HepG2 (cell line): ENCODE data around the gene PFN1. TPM values are rescaled to one million over a fixed set of nuclear protein-coding genes. Genes with fewer than 3 reads are reported as not detected.

Source experiments
- BORCS8-MEF2B ChIP-seq: sonication (generic); formaldehyde crosslinking; IDR thresholded peaks from 2 replicates; pipeline ENCODE4 v1.8.0; 2022; ENCODE audit warnings: mild to moderate bottlenecking, missing genetic modification reagents
- BRCA1 ChIP-seq: sonication (generic); formaldehyde crosslinking; IDR thresholded peaks from 2 replicates; pipeline ENCODE4 v1.4.0; 2020; ENCODE audit warnings: missing genetic modification reagents
- HNF4A ChIP-seq: sonication (generic); formaldehyde crosslinking; IDR thresholded peaks from 2 replicates; pipeline ENCODE4 v1.4.0; 2020; ENCODE audit warnings: missing genetic modification reagents
- KDM1A ChIP-seq: IDR thresholded peaks from 2 replicates; pipeline ENCODE4 v1.6.1; 2016; ENCODE audit warnings: missing compliant biosample characterization
- KDM5B ChIP-seq: sonication (generic); formaldehyde crosslinking; IDR thresholded peaks from 2 replicates; pipeline ENCODE4 v1.4.0; 2020; ENCODE audit warnings: missing genetic modification reagents, mild to moderate bottlenecking, borderline replicate concordance
- NCOA5 ChIP-seq: sonication (generic); formaldehyde crosslinking; IDR thresholded peaks from 2 replicates; pipeline ENCODE4 v1.4.0; 2020; ENCODE audit warnings: missing genetic modification reagents
- PCBP1 ChIP-seq: fragments of 200-400 bp; formaldehyde crosslinking; IDR thresholded peaks from 2 replicates; pipeline ENCODE4 v1.6.1; 2017; ENCODE audit warnings: mild to moderate bottlenecking, low read depth, low read length, borderline replicate concordance
- SPEN ChIP-seq: sonication (generic); formaldehyde crosslinking; IDR thresholded peaks from 2 replicates; pipeline ENCODE4 v1.5.1; 2020; ENCODE audit warnings: low read depth, mild to moderate bottlenecking, missing genetic modification reagents
- TCF7L2 ChIP-seq: IDR thresholded peaks from 2 replicates; pipeline ENCODE4 v1.6.1; 2011; ENCODE audit warnings: mild to moderate bottlenecking, low read depth, low read length, moderate library complexity
- ZNF138 ChIP-seq: sonication (generic); formaldehyde crosslinking; IDR thresholded peaks from 2 replicates; pipeline ENCODE4 v1.5.0; 2020; ENCODE audit warnings: mild to moderate bottlenecking, low read depth, missing genetic modification reagents
- ZNF333 ChIP-seq: sonication (generic); formaldehyde crosslinking; IDR thresholded peaks from 2 replicates; pipeline ENCODE4 v1.4.0; 2020; ENCODE audit warnings: mild to moderate bottlenecking, missing genetic modification reagents, borderline replicate concordance
- ZNF430 ChIP-seq: sonication (generic); formaldehyde crosslinking; IDR thresholded peaks from 2 replicates; pipeline ENCODE4 v1.9.0; 2021; ENCODE audit warnings: mild to moderate bottlenecking, missing genetic modification reagents
- ZNF460 ChIP-seq: sonication (generic); formaldehyde crosslinking; IDR thresholded peaks from 2 replicates; pipeline ENCODE4 v1.5.1; 2020; ENCODE audit warnings: missing genetic modification reagents, mild to moderate bottlenecking, borderline replicate concordance
- ZNF546 ChIP-seq: sonication (generic); formaldehyde crosslinking; conservative IDR thresholded peaks from 2 replicates; pipeline ENCODE4 v1.8.1; 2023; ENCODE audit warnings: mild to moderate bottlenecking, missing genetic modification reagents
- ZNF563 ChIP-seq: sonication (generic); formaldehyde crosslinking; IDR thresholded peaks from 2 replicates; pipeline ENCODE4 v1.8.0; 2022; ENCODE audit warnings: mild to moderate bottlenecking, moderate library complexity, missing genetic modification reagents
- polyA plus RNA-seq, 8 experiments: library from polyadenylated mRNA; depleted of rRNA in 3 of 8; stranded (reverse) in 7 of 8; unstranded in 1 of 8; fragments of >200 nt; fragmentation: Illumina TruSeq in 4 of 8; extraction: Trizol in 4 of 8; gene quantifications; 2 replicates each; pipeline versions ENCODE4 v1.2.1 to v1.2.3, GENCODE V29; 2011 to 2016; ENCODE audit warnings: low read depth in 4 of 8, missing spikeins in 1 of 8, mixed read lengths in 1 of 8; ENCODE audit not compliant: insufficient read depth in 1 of 8
- total RNA-seq, 5 experiments: library from RNA; depleted of rRNA; stranded (reverse); fragments of >200 nt; fragmentation: Illumina TruSeq; extraction: Trizol; gene quantifications; 2 replicates each; pipeline ENCODE4 v1.2.3, GENCODE V29; 2016; ENCODE audit warnings: low read depth in 1 of 5
- TF ChIP-seq, protein P1 (sequence below), 2 experiments: sonication (generic) in 1 of 2; formaldehyde crosslinking in 1 of 2; IDR thresholded peaks; 2 replicates each; pipeline versions ENCODE4 v1.5.1 to v1.6.1; 2011 to 2020; ENCODE audit warnings: borderline replicate concordance in 1 of 2, low read depth in 1 of 2, low read length in 1 of 2, mild to moderate bottlenecking in 1 of 2, missing genetic modification reagents in 1 of 2, moderate library complexity in 1 of 2
- TF ChIP-seq, protein P2 (sequence below): sonication (generic); formaldehyde crosslinking; IDR thresholded peaks from 2 replicates; pipeline ENCODE4 v1.4.0; 2020; ENCODE audit warnings: missing genetic modification reagents

The PFN1 gene
- total and polyA plus RNA-seq, 2 of the 13 experiments (the other 11 are each of a cell fraction or from before 2014, with no cell fraction given), result 494 to 613 TPM

DNA sequence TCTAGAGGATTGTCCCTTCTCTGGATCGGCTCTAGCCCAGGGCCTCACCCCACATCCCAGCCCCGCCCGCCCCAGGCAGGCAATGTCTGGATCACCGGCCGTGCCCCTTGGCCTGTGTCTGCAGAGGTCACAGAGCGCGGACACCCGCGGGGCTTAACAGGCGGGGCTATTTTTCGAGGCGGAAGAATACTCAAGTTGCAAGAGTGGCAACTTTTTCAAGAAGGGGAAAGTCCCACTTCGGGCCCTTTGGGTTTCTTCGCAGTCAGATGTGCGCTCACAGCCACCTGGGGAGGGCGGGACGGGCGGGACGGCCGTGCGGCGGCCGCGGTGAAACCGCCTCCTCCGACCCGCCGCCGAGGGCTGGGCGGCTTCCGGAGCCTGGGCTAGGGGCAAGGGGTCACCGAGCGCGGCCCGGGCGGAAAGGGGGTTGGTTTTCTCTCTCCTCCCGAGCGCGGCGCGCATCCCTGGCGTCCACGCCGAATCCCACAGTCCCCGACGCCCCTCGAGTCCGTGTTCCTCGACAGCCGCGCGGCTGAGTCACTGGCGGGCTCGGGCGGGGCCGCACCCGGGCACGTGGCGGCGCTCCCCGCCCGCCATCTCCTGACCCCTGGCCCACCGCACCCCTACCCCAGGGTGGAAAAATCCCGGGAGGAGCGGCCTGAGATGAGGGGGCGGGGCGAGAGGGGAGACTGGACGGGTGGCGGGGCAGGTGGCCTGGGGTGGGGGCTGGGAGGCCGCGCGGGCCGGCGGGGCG is 1.2 kb upstream of the PFN1 start (continued):
- TF ChIP-seq, protein P1, sequence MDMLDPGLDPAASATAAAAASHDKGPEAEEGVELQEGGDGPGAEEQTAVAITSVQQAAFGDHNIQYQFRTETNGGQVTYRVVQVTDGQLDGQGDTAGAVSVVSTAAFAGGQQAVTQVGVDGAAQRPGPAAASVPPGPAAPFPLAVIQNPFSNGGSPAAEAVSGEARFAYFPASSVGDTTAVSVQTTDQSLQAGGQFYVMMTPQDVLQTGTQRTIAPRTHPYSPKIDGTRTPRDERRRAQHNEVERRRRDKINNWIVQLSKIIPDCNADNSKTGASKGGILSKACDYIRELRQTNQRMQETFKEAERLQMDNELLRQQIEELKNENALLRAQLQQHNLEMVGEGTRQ (IDR thresholded peaks at IDR 0.05; ENCODE audit: low read depth, low read length), result no peak
- TF ChIP-seq, protein P1 (CRISPR knock-in tag; IDR thresholded peaks at IDR 0.05; ENCODE audit: borderline replicate concordance), result no peak
- TF ChIP-seq BRCA1 (CRISPR knock-in tag), result no peak
- peak; percentile 35 for TF ChIP-seq HNF4A (CRISPR knock-in tag)
- 0 out of 2 replicates have a peak, but pooled peaks have one; percentile 69 for TF ChIP-seq ZNF138 (CRISPR knock-in tag)
- TF ChIP-seq, protein P2, sequence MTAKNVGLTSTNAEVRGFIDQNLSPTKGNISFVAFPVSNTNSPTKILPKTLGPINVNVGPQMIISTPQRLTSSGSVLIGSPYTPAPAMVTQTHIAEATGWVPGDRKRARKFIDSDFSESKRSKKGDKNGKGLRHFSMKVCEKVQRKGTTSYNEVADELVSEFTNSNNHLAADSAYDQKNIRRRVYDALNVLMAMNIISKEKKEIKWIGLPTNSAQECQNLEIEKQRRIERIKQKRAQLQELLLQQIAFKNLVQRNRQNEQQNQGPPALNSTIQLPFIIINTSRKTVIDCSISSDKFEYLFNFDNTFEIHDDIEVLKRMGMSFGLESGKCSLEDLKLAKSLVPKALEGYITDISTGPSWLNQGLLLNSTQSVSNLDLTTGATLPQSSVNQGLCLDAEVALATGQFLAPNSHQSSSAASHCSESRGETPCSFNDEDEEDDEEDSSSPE (CRISPR knock-in tag), result peak; percentile 82
- peak; percentile 13; the same call in 1 of the 2 replicates for TF ChIP-seq ZNF460
- peak; percentile 89 for TF ChIP-seq ZNF563 (CRISPR knock-in tag)
- 0 out of 2 replicates have a peak, but pooled peaks have one; percentile 25 for TF ChIP-seq NCOA5 (CRISPR knock-in tag)
- peak; percentile 79 for TF ChIP-seq ZNF430 (CRISPR knock-in tag)
- peak; percentile 82; the same call in 1 of the 2 replicates for TF ChIP-seq ZNF333 (CRISPR knock-in tag)
- TF ChIP-seq PCBP1, result no peak
- peak; percentile 81; the same call in 1 of the 2 replicates for TF ChIP-seq KDM5B (CRISPR knock-in tag)
- TF ChIP-seq ZNF546 (CRISPR knock-in tag), result peak; percentile 54; the same call in 1 of the 2 replicates
- no peak for TF ChIP-seq KDM1A (CRISPR knock-in tag)
- TF ChIP-seq TCF7L2, result no peak
- peak; percentile 67; the same call in 1 of the 2 replicates for TF ChIP-seq SPEN (CRISPR knock-in tag)
- peak; percentile 67 for TF ChIP-seq BORCS8-MEF2B (CRISPR knock-in tag)
- TF ChIP-seq, all 625 proteins: peak for 206
